HepG2 (cell line): ENCODE results near the gene KIZ. TPM values are rescaled to one million over a fixed set of nuclear protein-coding genes. Genes with fewer than 3 reads are reported as not detected.
A peak's percentile ranks its signal among the peaks of the same experiment; 100 is the strongest.

Source experiments
- ATM ChIP-seq: fragments of 450-650 bp; IDR thresholded peaks from 2 replicates; pipeline ENCODE4 v1.7.1; 2017; ENCODE audit warnings: mild to moderate bottlenecking, borderline replicate concordance
- CBX1 ChIP-seq: IDR thresholded peaks from one replicate; pipeline ENCODE4 v1.6.1; 2016; ENCODE audit warnings: antibody characterized with exemption, low read depth
- CBX2 ChIP-seq, 2 experiments: fragments of 200-600 bp in 1 of 2; sonication (generic); formaldehyde crosslinking in 1 of 2; IDR thresholded peaks; 2 replicates each; pipeline versions ENCODE4 v1.7.0 to v1.8.1; 2018 to 2022; ENCODE audit warnings: low read depth in 2 of 2, low read length in 1 of 2, mild to moderate bottlenecking in 1 of 2, missing genetic modification reagents in 1 of 2
- HES4 ChIP-seq: sonication (generic); formaldehyde crosslinking; IDR thresholded peaks from 2 replicates; pipeline ENCODE4 v1.9.0; 2021; ENCODE audit warnings: mild to moderate bottlenecking, missing genetic modification reagents, borderline replicate concordance
- HOXA3 ChIP-seq: sonication (generic); formaldehyde crosslinking; IDR thresholded peaks from 2 replicates; pipeline ENCODE4 v1.5.0; 2020; ENCODE audit warnings: missing genetic modification reagents
- IKZF1 ChIP-seq: fragments of 450-650 bp; IDR thresholded peaks from 2 replicates; pipeline ENCODE4 v1.7.1; 2016
- LCORL ChIP-seq, 2 experiments: fragments of 450-650 bp in 1 of 2; sonication (generic) in 1 of 2; formaldehyde crosslinking in 1 of 2; IDR thresholded peaks; 2 replicates each; pipeline versions ENCODE4 v1.5.0 to v1.6.1; 2017 to 2020; ENCODE audit warnings: antibody characterized with exemption in 1 of 2, missing genetic modification reagents in 1 of 2
- MBNL3 ChIP-seq: fragments of 250-450 bp; sonication (Bioruptor Pico); conservative IDR thresholded peaks from 2 replicates; pipeline ENCODE4 v1.8.0; 2022; ENCODE audit warnings: mild to moderate bottlenecking, inconsistent platforms
- MED8 ChIP-seq: sonication (generic); formaldehyde crosslinking; IDR thresholded peaks from 2 replicates; pipeline ENCODE4 v1.8.1; 2023; ENCODE audit warnings: mild to moderate bottlenecking, missing genetic modification reagents; ENCODE audit not compliant: insufficient replicate concordance
- NPAS2 ChIP-seq: sonication (generic); formaldehyde crosslinking; IDR thresholded peaks from 2 replicates; pipeline ENCODE4 v1.8.0; 2022; ENCODE audit warnings: mild to moderate bottlenecking, missing genetic modification reagents, borderline replicate concordance
- POGZ ChIP-seq: sonication (generic); formaldehyde crosslinking; IDR thresholded peaks from 2 replicates; pipeline ENCODE4 v1.4.0; 2020; ENCODE audit warnings: mild to moderate bottlenecking, missing genetic modification reagents
- SAFB2 ChIP-seq: sonication (generic); formaldehyde crosslinking; IDR thresholded peaks from 2 replicates; pipeline ENCODE4 v1.5.1; 2020; ENCODE audit warnings: missing genetic modification reagents, low read depth, mild to moderate bottlenecking, borderline replicate concordance
- SAP130 ChIP-seq: IDR thresholded peaks from 2 replicates; pipeline ENCODE4 v1.6.1; 2016; ENCODE audit warnings: low read depth
- THAP11 ChIP-seq: IDR thresholded peaks from 2 replicates; pipeline ENCODE4 v1.6.1; 2016; ENCODE audit warnings: missing biosample characterization, missing genetic modification reagents
- ZBTB20 ChIP-seq: sonication (generic); formaldehyde crosslinking; IDR thresholded peaks from 2 replicates; pipeline ENCODE4 v1.8.1; 2023; ENCODE audit warnings: missing genetic modification reagents, low read depth, mild to moderate bottlenecking, borderline replicate concordance
- ZKSCAN1 ChIP-seq: fragments of 150-350 bp; IDR thresholded peaks from 2 replicates; pipeline ENCODE4 v1.6.1; 2014; ENCODE audit warnings: low read length
- ZMAT3 ChIP-seq: sonication (generic); formaldehyde crosslinking; conservative IDR thresholded peaks from 2 replicates; pipeline ENCODE4 v1.7.0; 2021; ENCODE audit warnings: missing genetic modification reagents
- ZNF180 ChIP-seq: sonication (generic); formaldehyde crosslinking; IDR thresholded peaks from 2 replicates; pipeline ENCODE4 v1.4.0; 2020; ENCODE audit warnings: low read depth, missing genetic modification reagents, borderline replicate concordance
- ZNF230 ChIP-seq: sonication (generic); formaldehyde crosslinking; IDR thresholded peaks from 2 replicates; pipeline ENCODE4 v1.4.0; 2020; ENCODE audit warnings: mild to moderate bottlenecking, missing genetic modification reagents
- ZNF33B ChIP-seq: sonication (generic); formaldehyde crosslinking; IDR thresholded peaks from 2 replicates; pipeline ENCODE4 v1.5.1; 2020; ENCODE audit warnings: mild to moderate bottlenecking, missing genetic modification reagents
- ZNF354B ChIP-seq: sonication (generic); formaldehyde crosslinking; IDR thresholded peaks from 2 replicates; pipeline ENCODE4 v1.8.0; 2022; ENCODE audit warnings: mild to moderate bottlenecking, missing genetic modification reagents
- ZNF530 ChIP-seq: sonication (generic); formaldehyde crosslinking; IDR thresholded peaks from 2 replicates; pipeline ENCODE4 v1.5.0; 2020; ENCODE audit warnings: low read depth, mild to moderate bottlenecking, missing genetic modification reagents
- polyA plus RNA-seq, 8 experiments: library from polyadenylated mRNA; depleted of rRNA in 3 of 8; stranded (reverse) in 7 of 8; unstranded in 1 of 8; fragments of >200 nt; fragmentation: Illumina TruSeq in 4 of 8; extraction: Trizol in 4 of 8; gene quantifications; 2 replicates each; pipeline versions ENCODE4 v1.2.1 to v1.2.3, GENCODE V29; 2011 to 2016; ENCODE audit warnings: low read depth in 4 of 8, missing spikeins in 1 of 8, mixed read lengths in 1 of 8; ENCODE audit not compliant: insufficient read depth in 1 of 8
- total RNA-seq, 5 experiments: library from RNA; depleted of rRNA; stranded (reverse); fragments of >200 nt; fragmentation: Illumina TruSeq; extraction: Trizol; gene quantifications; 2 replicates each; pipeline ENCODE4 v1.2.3, GENCODE V29; 2016; ENCODE audit warnings: low read depth in 1 of 5
- TF ChIP-seq, protein P1 (sequence below): sonication (generic); formaldehyde crosslinking; IDR thresholded peaks from 2 replicates; pipeline ENCODE4 v1.4.0; 2020; ENCODE audit warnings: missing genetic modification reagents, borderline replicate concordance
- TF ChIP-seq, protein P2 (sequence below): sonication (generic); formaldehyde crosslinking; IDR thresholded peaks from 2 replicates; pipeline ENCODE4 v1.4.0; 2020; ENCODE audit warnings: missing genetic modification reagents, borderline replicate concordance

KIZ gene
- total and polyA plus RNA-seq, 2 of the 13 experiments (the other 11 are each of a cell fraction or from before 2014, with no cell fraction given): 46.3 to 114 TPM

DNA sequence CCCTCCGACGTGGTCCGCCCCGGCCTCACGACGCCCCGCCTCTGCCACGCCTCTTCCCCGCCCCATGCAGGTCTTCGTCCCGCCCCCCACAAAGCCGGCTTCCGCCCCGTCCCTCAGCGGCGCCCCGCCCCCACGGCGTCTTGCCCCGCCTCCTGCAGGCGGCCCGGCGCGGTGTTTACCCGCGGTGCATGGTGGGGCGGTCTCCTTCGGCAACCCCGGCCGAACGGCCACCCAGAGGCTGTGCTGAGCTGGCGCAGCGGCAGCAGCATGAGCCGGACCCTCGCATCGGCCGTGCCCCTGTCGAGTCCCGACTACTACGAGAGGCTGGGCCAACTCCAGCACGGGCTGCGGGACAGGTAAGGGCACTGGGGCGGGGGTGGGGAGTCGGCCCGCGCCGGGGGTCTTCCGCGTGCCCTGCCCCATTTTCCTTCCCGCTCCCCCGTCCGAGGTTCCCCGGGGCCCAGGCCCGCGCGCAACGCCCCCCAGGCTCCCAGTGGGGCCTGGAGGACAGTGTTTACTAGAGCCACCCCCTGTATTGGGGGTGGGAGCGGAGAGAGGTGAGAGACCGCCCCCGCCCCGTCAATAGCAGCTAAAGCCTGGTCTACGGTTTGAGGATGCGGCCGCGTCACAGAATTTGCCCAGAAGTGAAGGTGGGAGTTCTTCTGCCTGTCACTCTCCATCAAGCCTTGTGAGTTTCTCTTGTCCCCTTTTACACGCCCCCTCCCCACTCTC lies at the start of gene KIZ (continued):
- TF ChIP-seq ZBTB20 (no peak; the same call in 1 of the 2 replicates), ATM (no peak), ZNF530 (CRISPR knock-in tag) (no peak), SAP130 (CRISPR knock-in tag) (peak; percentile 91), HES4 (peak; percentile 94), ZKSCAN1 (no peak), POGZ (CRISPR knock-in tag) (peak; percentile 99), THAP11 (CRISPR knock-in tag) (peak; percentile 85), MED8 (CRISPR knock-in tag) (peak; percentile 70), ZNF180 (CRISPR knock-in tag) (no peak), SAFB2 (CRISPR knock-in tag) (peak; percentile 69; the same call in 1 of the 2 replicates), ZMAT3 (CRISPR knock-in tag) (peak; percentile 90), ZNF230 (CRISPR knock-in tag) (peak; percentile 81), MBNL3 (CRISPR knock-in tag) (no peak), CBX2 (IDR thresholded peaks at IDR 0.05; ENCODE audit: low read depth, low read length) (no peak), CBX2 (CRISPR knock-in tag; IDR thresholded peaks at IDR 0.05; ENCODE audit: low read depth) (no peak), IKZF1 (no peak), CBX1 (peak; percentile 94), NPAS2 (CRISPR knock-in tag) (no peak), LCORL (IDR thresholded peaks at IDR 0.05) (no peak), LCORL (CRISPR knock-in tag; IDR thresholded peaks at IDR 0.05) (no peak), ZNF33B (CRISPR knock-in tag) (no peak; the same call in 1 of the 2 replicates), ZNF354B (CRISPR knock-in tag) (0 out of 2 replicates have a peak, but pooled peaks have one; percentile 84), HOXA3 (CRISPR knock-in tag) (peak; percentile 87)
- TF ChIP-seq, protein P1, sequence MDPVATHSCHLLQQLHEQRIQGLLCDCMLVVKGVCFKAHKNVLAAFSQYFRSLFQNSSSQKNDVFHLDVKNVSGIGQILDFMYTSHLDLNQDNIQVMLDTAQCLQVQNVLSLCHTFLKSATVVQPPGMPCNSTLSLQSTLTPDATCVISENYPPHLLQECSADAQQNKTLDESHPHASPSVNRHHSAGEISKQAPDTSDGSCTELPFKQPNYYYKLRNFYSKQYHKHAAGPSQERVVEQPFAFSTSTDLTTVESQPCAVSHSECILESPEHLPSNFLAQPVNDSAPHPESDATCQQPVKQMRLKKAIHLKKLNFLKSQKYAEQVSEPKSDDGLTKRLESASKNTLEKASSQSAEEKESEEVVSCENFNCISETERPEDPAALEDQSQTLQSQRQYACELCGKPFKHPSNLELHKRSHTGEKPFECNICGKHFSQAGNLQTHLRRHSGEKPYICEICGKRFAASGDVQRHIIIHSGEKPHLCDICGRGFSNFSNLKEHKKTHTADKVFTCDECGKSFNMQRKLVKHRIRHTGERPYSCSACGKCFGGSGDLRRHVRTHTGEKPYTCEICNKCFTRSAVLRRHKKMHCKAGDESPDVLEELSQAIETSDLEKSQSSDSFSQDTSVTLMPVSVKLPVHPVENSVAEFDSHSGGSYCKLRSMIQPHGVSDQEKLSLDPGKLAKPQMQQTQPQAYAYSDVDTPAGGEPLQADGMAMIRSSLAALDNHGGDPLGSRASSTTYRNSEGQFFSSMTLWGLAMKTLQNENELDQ (CRISPR knock-in tag): peak; percentile 78; the same call in 1 of the 2 replicates
- TF ChIP-seq, protein P2, sequence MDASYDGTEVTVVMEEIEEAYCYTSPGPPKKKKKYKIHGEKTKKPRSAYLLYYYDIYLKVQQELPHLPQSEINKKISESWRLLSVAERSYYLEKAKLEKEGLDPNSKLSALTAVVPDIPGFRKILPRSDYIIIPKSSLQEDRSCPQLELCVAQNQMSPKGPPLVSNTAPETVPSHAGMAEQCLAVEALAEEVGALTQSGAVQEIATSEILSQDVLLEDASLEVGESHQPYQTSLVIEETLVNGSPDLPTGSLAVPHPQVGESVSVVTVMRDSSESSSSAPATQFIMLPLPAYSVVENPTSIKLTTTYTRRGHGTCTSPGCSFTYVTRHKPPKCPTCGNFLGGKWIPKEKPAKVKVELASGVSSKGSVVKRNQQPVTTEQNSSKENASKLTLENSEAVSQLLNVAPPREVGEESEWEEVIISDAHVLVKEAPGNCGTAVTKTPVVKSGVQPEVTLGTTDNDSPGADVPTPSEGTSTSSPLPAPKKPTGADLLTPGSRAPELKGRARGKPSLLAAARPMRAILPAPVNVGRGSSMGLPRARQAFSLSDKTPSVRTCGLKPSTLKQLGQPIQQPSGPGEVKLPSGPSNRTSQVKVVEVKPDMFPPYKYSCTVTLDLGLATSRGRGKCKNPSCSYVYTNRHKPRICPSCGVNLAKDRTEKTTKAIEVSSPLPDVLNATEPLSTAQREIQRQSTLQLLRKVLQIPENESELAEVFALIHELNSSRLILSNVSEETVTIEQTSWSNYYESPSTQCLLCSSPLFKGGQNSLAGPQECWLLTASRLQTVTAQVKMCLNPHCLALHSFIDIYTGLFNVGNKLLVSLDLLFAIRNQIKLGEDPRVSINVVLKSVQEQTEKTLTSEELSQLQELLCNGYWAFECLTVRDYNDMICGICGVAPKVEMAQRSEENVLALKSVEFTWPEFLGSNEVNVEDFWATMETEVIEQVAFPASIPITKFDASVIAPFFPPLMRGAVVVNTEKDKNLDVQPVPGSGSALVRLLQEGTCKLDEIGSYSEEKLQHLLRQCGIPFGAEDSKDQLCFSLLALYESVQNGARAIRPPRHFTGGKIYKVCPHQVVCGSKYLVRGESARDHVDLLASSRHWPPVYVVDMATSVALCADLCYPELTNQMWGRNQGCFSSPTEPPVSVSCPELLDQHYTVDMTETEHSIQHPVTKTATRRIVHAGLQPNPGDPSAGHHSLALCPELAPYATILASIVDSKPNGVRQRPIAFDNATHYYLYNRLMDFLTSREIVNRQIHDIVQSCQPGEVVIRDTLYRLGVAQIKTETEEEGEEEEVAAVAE: no peak
